Astrocyte (in vitro differentiated cells and primary cell): ENCODE measurements around the gene FAM177B. TPM values are rescaled to one million over a fixed set of nuclear protein-coding genes. Genes with fewer than 3 reads are reported as not detected.

ENCODE experiments used
- DNase-seq: peaks from one replicate; pipeline ENCODE4 v3.0.0-alpha.2; 2010; ENCODE audit warnings: low read depth
- FAIRE-seq: peaks from 2 replicates; lab custom pipeline; 2011; peaks lifted over from hg19 to GRCh38; lab: Jason Lieb, UNC
- H2AFZ ChIP-seq: 2 replicates; pipeline ENCODE4 v1.6.0; 2012; ENCODE audit warnings: low read depth, low read length, inconsistent platforms
- H3K27ac ChIP-seq: 2 replicates; pipeline ENCODE4 v1.5.1; 2011; ENCODE audit warnings: low read depth, low read length, inconsistent platforms
- H3K27me3 ChIP-seq: 2 replicates; pipeline ENCODE4 v1.6.0; 2011; ENCODE audit warnings: low read length, inconsistent platforms; ENCODE audit not compliant: insufficient read depth
- H3K36me3 ChIP-seq: 2 replicates; pipeline ENCODE4 v1.5.1; 2011; ENCODE audit warnings: low read length, inconsistent platforms; ENCODE audit not compliant: insufficient read depth
- H3K4me1 ChIP-seq: 2 replicates; pipeline ENCODE4 v1.5.1; 2011; ENCODE audit warnings: low read length, inconsistent platforms; ENCODE audit not compliant: insufficient read depth
- H3K4me2 ChIP-seq: 2 replicates; pipeline ENCODE4 v1.6.0; 2012; ENCODE audit warnings: low read length, inconsistent platforms
- H3K4me3 ChIP-seq: 2 replicates; pipeline ENCODE4 v1.5.1; 2011; ENCODE audit warnings: low read depth, mild to moderate bottlenecking, low read length, inconsistent platforms; ENCODE audit not compliant: insufficient read depth
- H3K79me2 ChIP-seq: 2 replicates; pipeline ENCODE4 v1.6.0; 2012; ENCODE audit warnings: mild to moderate bottlenecking, low read length, inconsistent platforms; ENCODE audit not compliant: insufficient read depth
- H3K9ac ChIP-seq: 2 replicates; pipeline ENCODE4 v1.6.0; 2012; ENCODE audit warnings: mild to moderate bottlenecking, low read length, inconsistent platforms
- H3K9me3 ChIP-seq: 2 replicates; pipeline ENCODE4 v1.5.1; 2012; ENCODE audit warnings: low read depth, mild to moderate bottlenecking, low read length, inconsistent platforms; ENCODE audit not compliant: insufficient read depth
- H4K20me1 ChIP-seq: 2 replicates; pipeline ENCODE4 v1.6.0; 2012; ENCODE audit warnings: low read length, inconsistent platforms; ENCODE audit not compliant: insufficient read depth
- H3K27ac Mint-ChIP-seq: one replicate; pipeline ENCODE4 v1.8.0; 2021; ENCODE audit warnings: mild to moderate bottlenecking, mixed read lengths; ENCODE audit not compliant: unreplicated experiment
- H3K27me3 Mint-ChIP-seq: one replicate; pipeline ENCODE4 v1.8.0; 2021; ENCODE audit warnings: low read depth, mixed read lengths; ENCODE audit not compliant: unreplicated experiment
- H3K36me3 Mint-ChIP-seq: one replicate; pipeline ENCODE4 v1.8.0; 2021; ENCODE audit warnings: low read depth, mixed read lengths; ENCODE audit not compliant: unreplicated experiment
- H3K4me1 Mint-ChIP-seq: one replicate; pipeline ENCODE4 v1.8.0; 2021; ENCODE audit warnings: low read depth, mixed read lengths; ENCODE audit not compliant: unreplicated experiment
- H3K4me3 Mint-ChIP-seq: one replicate; pipeline ENCODE4 v1.8.0; 2021; ENCODE audit warnings: mild to moderate bottlenecking, moderate library complexity, mixed read lengths; ENCODE audit not compliant: unreplicated experiment
- H3K9me3 Mint-ChIP-seq: one replicate; pipeline ENCODE4 v1.8.0; 2021; ENCODE audit warnings: mild to moderate bottlenecking, mixed read lengths; ENCODE audit not compliant: unreplicated experiment
- CTCF ChIP-seq: IDR thresholded peaks from 2 replicates; pipeline ENCODE4 v1.5.1; 2011; ENCODE audit warnings: low read depth, mild to moderate bottlenecking, inconsistent platforms, low read length, moderate library complexity; ENCODE audit not compliant: insufficient read depth
- EZH2 ChIP-seq: IDR thresholded peaks from 2 replicates; pipeline ENCODE4 v1.6.1; 2012; ENCODE audit warnings: mild to moderate bottlenecking, low read length, inconsistent platforms; ENCODE audit not compliant: insufficient read depth
- total RNA-seq: library from RNA; stranded (reverse); gene quantifications from 2 replicates; pipeline ENCODE4 v1.2.1, GENCODE V29; 2021

FAM177B gene
- total RNA-seq, 1 donor from 2014 or later, result not detected

GRCh38 chr1:222732216-222733159 lies 4.5 kb upstream of the FAM177B start:
- Mint-ChIP-seq H3K27ac (no peak overlapping the region), H3K9me3 (no peaks in the 10 kb centered on the region), H3K4me3 (no peak overlapping the region), H3K27me3 (no peaks in the 10 kb centered on the region), H3K36me3 (peaks cover 5% of the 10 kb centered on the region), H3K4me1 (no peaks in the 10 kb centered on the region)
- Histone ChIP-seq H3K79me2 (no peaks in the 10 kb centered on the region), H3K9ac (no peak overlapping the region), H3K36me3 (peaks cover 46% of the 10 kb centered on the region), H3K9me3 (no peaks in the 10 kb centered on the region), H3K27me3 (no peaks in the 10 kb centered on the region), H3K4me1 (no peaks in the 10 kb centered on the region), H4K20me1 (no peaks in the 10 kb centered on the region), H3K4me2 (no peak overlapping the region), H3K4me3 (no peak overlapping the region), H2AFZ (no peak overlapping the region), H3K27ac (no peak overlapping the region)
- DNase-seq (no peak), FAIRE-seq (no peak)
- TF ChIP-seq EZH2, result no peak
- TF ChIP-seq CTCF, result no peak

- DNase-seq, result no peak
- TF ChIP-seq CTCF (no peak), EZH2 (no peak)
- no peaks in the 10 kb centered on the region for H3K27me3 ChIP-seq
- H3K9ac ChIP-seq, result no peak overlapping the region
- FAIRE-seq, result no peak
- Mint-ChIP-seq H3K27ac (no peak overlapping the region), H3K27me3 (no peaks in the 10 kb centered on the region), H3K4me3 (no peak overlapping the region), H3K36me3 (peaks cover 4% of the 10 kb centered on the region), H3K9me3 (no peaks in the 10 kb centered on the region), H3K4me1 (no peaks in the 10 kb centered on the region)
- no peak overlapping the region for H2AFZ ChIP-seq
- no peaks in the 10 kb centered on the region for H3K79me2 ChIP-seq
- no peaks in the 10 kb centered on the region for H4K20me1 ChIP-seq
- H3K27ac ChIP-seq, result no peak overlapping the region
- H3K9me3 ChIP-seq, result no peaks in the 10 kb centered on the region
- H3K4me1 ChIP-seq, result no peaks in the 10 kb centered on the region
- no peak overlapping the region for H3K4me3 ChIP-seq
- no peak overlapping the region for H3K4me2 ChIP-seq
- peaks cover 35% of the 10 kb centered on the region for H3K36me3 ChIP-seq
Observed at GRCh38 chr1:222734740-222735139, 2.3 kb upstream of the FAM177B start.

- Histone ChIP-seq H2AFZ (no peak overlapping the region), H3K4me1 (no peaks in the 10 kb centered on the region), H3K27ac (no peak overlapping the region), H3K36me3 (peaks cover 24% of the 10 kb centered on the region), H3K9ac (no peak overlapping the region), H4K20me1 (no peaks in the 10 kb centered on the region), H3K79me2 (no peaks in the 10 kb centered on the region), H3K4me2 (no peak overlapping the region), H3K9me3 (no peaks in the 10 kb centered on the region), H3K4me3 (no peak overlapping the region), H3K27me3 (no peaks in the 10 kb centered on the region)
- H3K4me3 Mint-ChIP-seq, result no peak overlapping the region
- H3K27me3 Mint-ChIP-seq, result no peaks in the 10 kb centered on the region
- no peaks in the 10 kb centered on the region for H3K4me1 Mint-ChIP-seq
- H3K9me3 Mint-ChIP-seq, result no peaks in the 10 kb centered on the region
- FAIRE-seq (no peak), DNase-seq (no peak)
- peaks cover 2% of the 10 kb centered on the region for H3K36me3 Mint-ChIP-seq
- TF ChIP-seq CTCF (no peak), EZH2 (no peak)
- no peak overlapping the region for H3K27ac Mint-ChIP-seq
Observed at GRCh38 chr1:222736470-222736869, 532 bp upstream of the FAM177B start.
